GM19099 (cell line): ENCODE data around the gene ZNF775.

Experiments
- POLR2A ChIP-seq: IDR thresholded peaks from 3 replicates; pipeline ENCODE4 v1.6.1; 2011; ENCODE audit warnings: low read depth; ENCODE audit not compliant: insufficient read length; ENCODE audit errors: extremely low read depth

The ZNF775 gene

DNA sequence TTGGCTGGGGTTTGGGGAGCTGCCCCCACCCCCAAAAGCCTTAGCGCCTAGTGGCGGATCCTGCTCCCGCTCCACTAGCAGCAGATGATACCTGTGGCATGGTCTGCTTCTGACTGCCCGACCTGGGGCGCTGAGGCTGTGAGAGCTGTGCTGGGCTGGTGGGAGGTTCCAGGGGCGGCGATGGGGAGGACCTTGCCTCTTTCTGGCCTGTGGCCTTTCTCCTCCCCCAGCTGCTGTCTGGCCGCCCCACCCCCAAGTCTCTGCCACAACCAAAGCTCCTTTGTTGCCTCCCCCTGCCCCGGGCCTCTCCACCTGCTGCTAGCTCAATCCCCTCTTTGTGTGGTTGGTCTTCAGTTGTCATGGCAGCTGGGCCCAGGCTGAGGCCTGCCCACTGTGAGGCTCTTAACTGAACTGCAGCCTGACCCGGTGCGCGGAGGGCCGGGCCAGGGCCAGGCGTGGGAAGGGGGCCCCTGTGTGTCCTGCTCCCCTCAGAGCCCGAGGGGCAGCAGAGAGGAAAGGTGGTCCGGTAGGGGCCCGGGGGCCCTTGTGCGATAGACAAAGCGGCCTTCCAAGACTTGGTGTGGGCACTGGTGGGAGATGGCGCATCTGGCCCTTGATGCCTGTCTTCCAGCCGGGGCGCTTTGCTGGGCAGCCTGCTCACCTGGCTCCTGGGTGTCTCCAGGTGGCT is 4.7 kb downstream of the ZNF775 start:
- peak; percentile 24 for TF ChIP-seq POLR2A

DNA sequence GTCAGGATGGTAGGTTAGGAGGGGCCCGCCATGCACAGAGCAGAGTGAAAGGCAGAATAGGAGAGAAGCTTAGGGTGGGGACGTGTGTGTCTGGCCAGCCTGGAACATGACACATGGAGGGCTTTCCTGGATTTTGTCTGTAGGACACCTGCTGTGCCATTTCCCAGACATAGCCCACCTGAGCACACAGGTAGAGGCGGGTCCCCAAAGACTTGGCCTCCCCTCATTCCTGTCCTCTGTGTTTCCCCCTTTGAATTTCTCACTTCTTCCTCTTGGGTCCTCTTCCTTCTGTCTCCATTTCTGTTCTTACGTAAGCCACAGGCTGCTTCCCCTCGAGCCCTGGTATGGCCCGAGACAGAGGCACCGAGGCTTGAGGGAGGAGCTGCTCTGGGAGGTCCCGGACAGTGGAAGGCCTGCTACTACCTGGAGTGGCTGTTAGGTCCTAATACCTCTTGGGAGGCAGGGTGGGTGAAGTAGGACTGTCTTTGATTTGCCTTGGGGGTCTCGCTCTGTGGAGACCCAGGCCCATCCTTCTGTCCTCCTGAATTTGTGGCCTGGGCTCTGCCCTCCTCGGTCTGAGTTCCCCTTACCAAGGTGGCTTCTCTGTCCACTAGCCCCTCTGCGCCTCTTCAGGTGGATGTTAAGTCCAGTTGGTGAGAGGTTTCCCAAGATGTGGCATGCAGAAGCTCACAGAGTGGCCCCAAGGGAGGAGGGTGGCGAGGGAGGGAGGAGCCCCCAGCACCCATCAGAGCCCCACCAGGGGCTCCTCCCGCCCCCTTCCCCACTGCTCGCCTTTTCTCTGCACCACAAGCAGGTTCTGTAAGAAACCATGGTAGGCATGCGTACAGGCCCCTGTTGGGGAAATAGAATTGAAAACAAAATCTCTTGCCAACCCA is 5.5 kb downstream of the ZNF775 start:
- no peak for TF ChIP-seq POLR2A

- TF ChIP-seq POLR2A, result no peak
Measured at GRCh38 chr7:150385302-150385723, 6.2 kb downstream of the ZNF775 start.

- TF ChIP-seq POLR2A, result no peak
Measured at GRCh38 chr7:150388306-150388705, 9.2 kb downstream of the ZNF775 start.

GRCh38 chr7:150388709-150389531 is 9.8 kb downstream of the ZNF775 start:
- no peak for TF ChIP-seq POLR2A

GRCh38 chr7:150389532-150389816 is 10.3 kb downstream of the ZNF775 start:
- TF ChIP-seq POLR2A, result no peak

GRCh38 chr7:150390205-150390604 is 11.1 kb downstream of the ZNF775 start:
- TF ChIP-seq POLR2A, result no peak

DNA sequence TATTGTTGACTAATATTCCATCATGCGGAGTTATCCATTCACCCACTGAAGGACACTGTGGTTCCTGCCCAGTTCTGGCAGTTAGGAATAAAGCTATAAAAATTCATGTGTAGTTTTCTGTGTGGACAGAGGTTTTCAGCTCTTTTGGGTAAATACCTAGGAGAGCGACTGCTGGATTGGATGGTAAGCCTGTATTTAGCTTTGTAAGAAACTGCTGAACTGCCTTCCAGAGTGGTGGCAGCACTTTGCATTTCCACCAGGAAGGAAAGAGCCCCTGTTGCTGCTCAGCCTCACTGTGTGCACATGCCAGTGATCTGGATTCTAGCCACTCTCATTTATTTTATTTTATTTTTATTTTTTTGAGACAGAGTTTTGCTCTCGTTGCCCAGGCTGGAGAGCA is 14.2 kb downstream of the ZNF775 start:
- no peak for TF ChIP-seq POLR2A

GRCh38 chr7:150396426-150396825 is 17.3 kb downstream of the ZNF775 start:
- no peak for TF ChIP-seq POLR2A

DNA sequence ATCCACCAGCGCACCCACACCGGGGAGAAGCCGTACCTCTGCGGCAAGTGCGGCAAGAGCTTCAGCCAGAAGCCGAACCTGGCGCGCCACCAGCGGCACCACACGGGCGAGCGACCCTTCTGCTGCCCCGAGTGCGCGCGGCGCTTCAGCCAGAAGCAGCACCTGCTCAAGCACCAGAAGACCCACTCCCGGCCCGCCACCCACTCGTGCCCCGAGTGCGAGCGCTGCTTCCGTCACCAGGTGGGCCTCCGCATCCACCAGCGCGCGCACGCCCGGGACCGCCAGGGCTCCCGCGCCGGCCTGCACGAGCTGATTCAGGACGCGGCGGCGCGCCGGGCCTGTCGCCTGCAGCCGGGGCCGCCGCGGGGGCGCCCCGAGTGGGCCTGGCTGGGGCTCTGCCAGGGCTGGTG is 17.7 kb downstream of the ZNF775 start:
- no peak for TF ChIP-seq POLR2A

DNA sequence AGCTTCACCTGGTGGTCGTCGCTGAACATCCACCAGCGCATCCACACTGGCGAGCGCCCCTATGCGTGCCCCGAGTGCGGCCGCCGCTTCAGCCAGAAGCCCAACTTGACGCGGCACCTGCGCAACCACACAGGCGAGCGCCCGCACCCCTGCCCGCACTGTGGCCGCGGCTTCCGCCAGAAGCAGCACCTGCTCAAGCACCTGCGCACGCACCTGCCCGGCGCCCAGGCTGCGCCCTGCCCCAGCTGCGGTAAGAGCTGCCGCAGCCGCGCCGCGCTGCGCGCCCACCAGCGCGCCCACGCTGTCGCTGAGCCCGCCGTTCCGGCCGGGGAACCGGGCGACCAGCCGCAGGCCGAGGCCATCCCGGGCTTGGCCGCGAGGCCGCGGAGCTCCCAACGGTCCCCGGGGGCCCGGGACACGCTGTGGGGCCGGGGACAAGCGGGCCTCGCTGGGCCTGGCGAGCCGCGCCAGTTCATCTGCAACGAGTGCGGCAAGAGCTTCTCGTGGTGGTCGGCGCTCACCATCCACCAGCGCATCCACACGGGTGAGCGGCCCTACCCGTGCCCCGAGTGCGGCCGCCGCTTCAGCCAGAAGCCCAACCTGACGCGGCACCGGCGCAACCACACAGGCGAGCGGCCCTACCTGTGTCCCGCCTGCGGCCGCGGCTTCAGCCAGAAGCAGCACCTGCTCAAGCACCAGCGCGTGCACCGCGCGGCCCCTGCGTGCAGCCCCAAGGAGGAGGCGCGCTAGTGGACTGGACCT is 18.4 kb downstream of the ZNF775 start:
- TF ChIP-seq POLR2A, result no peak

GRCh38 chr7:150398108-150398964 is 19.2 kb downstream of the ZNF775 start:
- no peak for TF ChIP-seq POLR2A

DNA sequence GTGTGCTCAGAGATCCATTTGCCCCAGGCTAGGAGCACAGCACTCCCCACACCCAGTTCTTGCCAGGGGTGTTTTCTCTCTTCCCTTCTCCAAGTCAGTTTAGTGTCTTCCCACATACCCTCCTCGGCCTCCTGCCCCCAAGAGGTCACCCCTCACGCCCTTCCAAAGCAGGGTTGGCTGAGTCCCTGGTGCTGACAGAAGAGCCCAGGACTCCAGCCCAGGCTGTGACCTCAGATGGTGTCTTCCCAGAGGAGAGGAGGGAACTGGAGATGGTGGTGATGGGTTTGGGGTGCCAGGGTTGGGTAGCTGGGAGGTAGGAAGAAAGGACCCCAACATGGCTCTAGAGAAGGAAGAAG is 19.8 kb downstream of the ZNF775 start:
- no peak for TF ChIP-seq POLR2A

DNA sequence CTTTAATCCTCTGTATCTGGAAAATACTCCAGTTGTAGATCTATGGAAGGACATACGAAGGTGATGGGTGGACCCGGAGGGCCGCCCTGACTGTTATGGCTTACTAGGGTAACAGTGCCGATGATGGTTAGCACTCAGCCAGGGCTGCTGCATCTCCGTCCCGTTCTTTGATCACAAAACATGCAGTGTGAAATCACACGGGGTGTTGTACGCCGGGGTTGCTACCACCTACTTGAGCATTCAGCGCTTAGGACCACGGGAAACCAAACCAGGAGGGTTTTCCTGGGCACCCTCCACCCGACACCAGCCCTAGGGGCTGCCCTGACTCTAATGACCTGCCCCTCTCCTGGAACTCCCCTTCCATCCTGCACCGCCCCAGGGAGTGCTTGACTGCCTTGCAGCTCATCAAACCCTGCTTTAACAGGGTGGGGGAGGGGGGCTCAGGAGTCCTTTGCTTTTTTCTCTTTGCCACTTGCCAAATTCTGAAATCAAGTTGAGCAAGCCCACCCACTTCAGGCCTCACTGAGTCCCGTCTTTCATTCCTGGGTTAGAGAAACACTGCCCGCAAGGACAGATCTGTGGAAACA is 20.4 kb downstream of the ZNF775 start:
- no peak for TF ChIP-seq POLR2A
